HepG2 (cell line): ENCODE data around the gene CLCA4. TPM values are rescaled to one million over a fixed set of nuclear protein-coding genes. Genes with fewer than 3 reads are reported as not detected.

Experiments used
- ATAC-seq: fragments of 200-7000 bp; cut with Tn5 transposase; 3 replicates; pipeline ENCODE4 v1.9.1; 2020; ENCODE audit warnings: mild to moderate bottlenecking, moderate library complexity
- BruUV-seq: library from RNA; stranded (reverse); fragments of 400-500 nt; replicated peaks from 2 replicates; lab custom pipeline; 2021; lab: Mats Ljungman, UMichigan
- CTCF ChIA-PET: fragments of 300-600 bp; formaldehyde crosslinking; extraction: SDS; loops from one replicate; lab custom pipeline; 2021; ENCODE audit warnings: low total read pairs, inconsistent platforms, low intra/inter-chr PET ratio; lab: Yijun Ruan, JAX
- POLR2A ChIA-PET: fragments of 350-600 bp; sonication (Branson Sonifier 250); formaldehyde crosslinking; loops from one replicate; lab custom pipeline; 2020; ENCODE audit warnings: antibody characterized with exemption, inconsistent platforms; lab: Yijun Ruan, JAX
- DNase-seq: peaks from one replicate; pipeline ENCODE4 v3.0.0-alpha.2; 2015; ENCODE audit warnings: low spot score
- FAIRE-seq: peaks from 3 replicates; lab custom pipeline; 2011; peaks lifted over from hg19 to GRCh38; lab: Jason Lieb, UNC
- H2AFZ ChIP-seq: one replicate; pipeline ENCODE4 v1.6.1; 2011; ENCODE audit warnings: low read length, inconsistent platforms
- H3K27ac ChIP-seq: fragments of 300-600 bp; 3 replicates; pipeline ENCODE4 v1.8.0; 2011; ENCODE audit warnings: mixed run types, mild to moderate bottlenecking, mixed read lengths, low read length, inconsistent platforms; ENCODE audit not compliant: insufficient read depth; ENCODE audit errors: extremely low read length
- H3K27me3 ChIP-seq, 2 experiments: fragments of 200-600 bp in 1 of 2; 2 replicates in 1 of 2; 3 replicates in 1 of 2; pipeline versions ENCODE4 v1.6.0 to v1.8.0; 2011; ENCODE audit warnings: low read length in 2 of 2, mild to moderate bottlenecking in 2 of 2, moderate library complexity in 2 of 2, inconsistent platforms in 1 of 2; ENCODE audit not compliant: insufficient read depth in 2 of 2, control insufficient read depth in 1 of 2
- H3K36me3 ChIP-seq, 2 experiments: fragments of 200-600 bp in 1 of 2; replicated peaks in 1 of 2; 2 replicates in 1 of 2; 3 replicates in 1 of 2; pipeline versions ENCODE4 v1.5.1 to v1.8.0; 2011; ENCODE audit warnings: low read length in 2 of 2, inconsistent platforms in 1 of 2; ENCODE audit not compliant: insufficient read depth in 2 of 2, control insufficient read depth in 1 of 2
- H3K4me1 ChIP-seq: 2 replicates; pipeline ENCODE4 v1.5.1; 2012; ENCODE audit warnings: low read length, inconsistent platforms; ENCODE audit not compliant: insufficient read depth
- H3K4me2 ChIP-seq: 2 replicates; pipeline ENCODE4 v1.6.0; 2011; ENCODE audit warnings: low read depth, low read length, inconsistent platforms
- H3K4me3 ChIP-seq, 3 experiments: fragments of 200-600 bp in 1 of 3; sonication (generic), shearing (Covaris generic) in 1 of 3; replicated peaks in 1 of 3; 2 replicates each; pipeline ENCODE4 v1.5.1; 2011 to 2016; ENCODE audit warnings: low read length in 3 of 3, inconsistent platforms in 2 of 3, low read depth in 2 of 3, mild to moderate bottlenecking in 2 of 3, control low read depth in 1 of 3, mixed read lengths in 1 of 3; ENCODE audit not compliant: insufficient read depth in 1 of 3
- H3K79me2 ChIP-seq: one replicate; pipeline ENCODE4 v1.6.1; 2011; ENCODE audit warnings: low read length, inconsistent platforms; ENCODE audit not compliant: insufficient read depth
- H3K9ac ChIP-seq: 2 replicates; pipeline ENCODE4 v1.6.0; 2011; ENCODE audit warnings: mild to moderate bottlenecking, low read depth, low read length, inconsistent platforms; ENCODE audit not compliant: insufficient read depth
- H3K9me3 ChIP-seq: 2 replicates; pipeline ENCODE4 v1.5.1; 2012; ENCODE audit warnings: mild to moderate bottlenecking, low read length
- H4K20me1 ChIP-seq: 2 replicates; pipeline ENCODE4 v1.6.0; 2011; ENCODE audit warnings: inconsistent platforms, mild to moderate bottlenecking, low read length, moderate library complexity; ENCODE audit not compliant: insufficient read depth
- FOXO4 ChIP-seq: sonication (generic); formaldehyde crosslinking; conservative IDR thresholded peaks from 2 replicates; pipeline ENCODE4 v1.8.1; 2023; ENCODE audit warnings: missing genetic modification reagents
- MTF2 ChIP-seq: sonication (generic); formaldehyde crosslinking; IDR thresholded peaks from 2 replicates; pipeline ENCODE4 v1.5.0; 2020; ENCODE audit warnings: missing genetic modification reagents, borderline replicate concordance
- REST ChIP-seq, 2 experiments: IDR thresholded peaks; 2 replicates each; pipeline ENCODE4 v1.6.1; 2011 to 2012; ENCODE audit warnings: low read length in 2 of 2, borderline replicate concordance in 1 of 2, low read depth in 1 of 2, mild to moderate bottlenecking in 1 of 2, moderate library complexity in 1 of 2
- THAP11 ChIP-seq: IDR thresholded peaks from 2 replicates; pipeline ENCODE4 v1.6.1; 2016; ENCODE audit warnings: missing biosample characterization, missing genetic modification reagents
- TSC22D2 ChIP-seq: sonication (generic); formaldehyde crosslinking; IDR thresholded peaks from 2 replicates; pipeline ENCODE4 v1.5.1; 2020; ENCODE audit warnings: missing genetic modification reagents, mild to moderate bottlenecking, borderline replicate concordance
- ZNF326 ChIP-seq: sonication (generic); formaldehyde crosslinking; IDR thresholded peaks from 2 replicates; pipeline ENCODE4 v1.4.0; 2020; ENCODE audit warnings: missing genetic modification reagents, borderline replicate concordance
- ZNF660 ChIP-seq: sonication (generic); formaldehyde crosslinking; IDR thresholded peaks from 2 replicates; pipeline ENCODE4 v1.5.1; 2020; ENCODE audit warnings: mild to moderate bottlenecking, low read depth, missing genetic modification reagents, borderline replicate concordance
- WGBS: methylation state at CpG from one replicate; pipeline ENCODE4 v1.1.6; 2017; ENCODE audit warnings: low lambda C conversion rate; 5-methylcytosine and 5-hydroxymethylcytosine counted together
- in situ Hi-C: cut with HindIII; loops from 2 replicates; pipeline ENCODE4 v1.10.0; 2017; ENCODE audit warnings: low pct_unique_long_range_greater_than_20kb; ENCODE audit not compliant: extremely low pct_ligation_motif_present
- intact Hi-C: fragments of 100-400 bp; cut with micrococcal nuclease; formaldehyde crosslinking; loops from one replicate; pipeline ENCODE4 v1.10.0; 2022; ENCODE audit not compliant: unreplicated experiment
- polyA plus RNA-seq, 8 experiments: library from polyadenylated mRNA; depleted of rRNA in 3 of 8; stranded (reverse) in 7 of 8; unstranded in 1 of 8; fragments of >200 nt; fragmentation: Illumina TruSeq in 4 of 8; extraction: Trizol in 4 of 8; gene quantifications; 2 replicates each; pipeline versions ENCODE4 v1.2.1 to v1.2.3, GENCODE V29; 2011 to 2016; ENCODE audit warnings: low read depth in 4 of 8, missing spikeins in 1 of 8, mixed read lengths in 1 of 8; ENCODE audit not compliant: insufficient read depth in 1 of 8
- total RNA-seq, 5 experiments: library from RNA; depleted of rRNA; stranded (reverse); fragments of >200 nt; fragmentation: Illumina TruSeq; extraction: Trizol; gene quantifications; 2 replicates each; pipeline ENCODE4 v1.2.3, GENCODE V29; 2016; ENCODE audit warnings: low read depth in 1 of 5

Gene CLCA4
- total and polyA plus RNA-seq, 2 of the 13 experiments (the other 11 are each of a cell fraction or from before 2014, with no cell fraction given): not detected

- no peak for TF ChIP-seq ZNF326 (CRISPR knock-in tag)
- TF ChIP-seq MTF2 (CRISPR knock-in tag): no peak
- no peak for TF ChIP-seq TSC22D2
- no peak for TF ChIP-seq THAP11 (CRISPR knock-in tag)
- TF ChIP-seq REST (IDR thresholded peaks at IDR 0.05; ENCODE audit: borderline replicate concordance in 1 of 2, low read depth in 1 of 2, low read length in 2 of 2): no peak
- TF ChIP-seq FOXO4 (CRISPR knock-in tag): no peak
- no peak for TF ChIP-seq ZNF660
- DNase-seq: no peak
- Histone ChIP-seq H3K27ac (no peak overlapping the region), H3K9ac (no peak overlapping the region), H3K4me3 (no peak overlapping the region), H3K27me3 (peaks cover 5 to 34% of the 10 kb centered on the region in 2 experiments; a peak in 4 of 5 replicates), H3K4me1 (0 out of 2 replicates have a peak, but pooled peaks cover 6% of the 10 kb centered on the region), H3K9me3 (no peaks in the 10 kb centered on the region), H2AFZ (no peak overlapping the region), H3K36me3 (no peaks in the 10 kb centered on the region), H3K79me2 (no peaks in the 10 kb centered on the region), H4K20me1 (no peaks in the 10 kb centered on the region), H3K4me2 (no peak overlapping the region)
- WGBS: 80% methylated on average over 2 of the region's 2 CpGs
- BruUV-seq: no TSS peak
- in situ Hi-C loops: loop anchor here (10.0 to 25.0 kb wide), 2 partner anchors 116 to 187 kb away; no protein-coding TSS in a partner anchor
- no peak for ATAC-seq
- ChIA-PET CTCF (interaction anchor here (1.1 to 3.3 kb wide), 10 partner anchors 9 to 241 kb away, joined by 3 to 18 read pairs (median 5); no protein-coding TSS in a partner anchor), POLR2A (no interaction called here)
- FAIRE-seq: no peak
- intact Hi-C loops: loop anchor here (5.0 to 10.0 kb wide), 2 partner anchors 187 to 464 kb away; no protein-coding TSS in a partner anchor
Measured at GRCh38 chr1:86500714-86501113, 46.2 kb upstream of the CLCA4 start.
